ENCODE data around the gene MYH14. TPM values are rescaled to one million over a fixed set of nuclear protein-coding genes. Genes with fewer than 3 reads are reported as not detected.
A peak's percentile ranks its signal among the peaks of the same experiment; 100 is the strongest.

Gene MYH14
- total and polyA plus RNA-seq, 7 donors, result 55.4 to 298 (median 164) TPM

GRCh38 chr19:50280074-50280473 lies 76.7 kb downstream of the MYH14 start:
- no peak for TF ChIP-seq CTCF (IDR thresholded peaks at IDR 0.05)
- Histone ChIP-seq H3K4me3 (no peak overlapping the region), H3K36me3 (ENCODE audit: insufficient read depth in 1 of 2, low read depth in 1 of 2) (peaks cover 0 to 100% of the 10 kb centered on the region in 2 donors), H3K4me1 (no peaks in the 10 kb centered on the region), H3K27me3 (ENCODE audit: insufficient read depth in 3 of 3, low read length in 2 of 3) (no peaks in the 10 kb centered on the region), H3K27ac (no peak overlapping the region), H3K9me3 (peaks cover under 1% of the 10 kb centered on the region)
- intact Hi-C loops (cut with DNase I), result no loop called here
- ATAC-seq (peak in 1 of 4 donors; percentile 15), DNase-seq (no peak)
- WGBS, 3 donors, result 83 to 88% (median 86%) methylated on average over 5 to 14 of the region's 14 CpGs

GRCh38 chr19:50280983-50281382 lies 77.6 kb downstream of the MYH14 start:
- peaks cover 0 to 100% of the 10 kb centered on the region in 2 donors for H3K36me3 ChIP-seq (ENCODE audit: insufficient read depth in 1 of 2, low read depth in 1 of 2)
- DNase-seq, result no peak
- intact Hi-C loops (cut with DNase I), result no loop called here
- TF ChIP-seq CTCF (IDR thresholded peaks at IDR 0.05), result no peak
- 71 to 80% (median 74%) methylated on average over 3 of the region's 3 CpGs for WGBS, 3 donors
- H3K4me3 ChIP-seq, result no peak overlapping the region
- ATAC-seq, result no peak
- H3K27ac ChIP-seq, result no peak overlapping the region
- H3K27me3 ChIP-seq (ENCODE audit: insufficient read depth in 3 of 3, low read length in 2 of 3), result no peaks in the 10 kb centered on the region
- H3K9me3 ChIP-seq, result peaks cover 9% of the 10 kb centered on the region
- H3K4me1 ChIP-seq, result no peaks in the 10 kb centered on the region

- Histone ChIP-seq H3K4me1 (no peaks in the 10 kb centered on the region), H3K27me3 (ENCODE audit: insufficient read depth in 3 of 3, low read length in 2 of 3) (no peaks in the 10 kb centered on the region), H3K4me3 (no peak overlapping the region), H3K27ac (no peak overlapping the region), H3K36me3 (ENCODE audit: insufficient read depth in 1 of 2, low read depth in 1 of 2) (peaks cover 0 to 100% of the 10 kb centered on the region in 2 donors), H3K9me3 (peaks cover 12% of the 10 kb centered on the region)
- DNase-seq, result no peak
- intact Hi-C loops (cut with DNase I), result no loop called here
- ATAC-seq, result no peak
- TF ChIP-seq CTCF (IDR thresholded peaks at IDR 0.05), result no peak
- WGBS, 3 donors, result 92 to 93% (median 93%) methylated on average over 19 to 22 of the region's 22 CpGs
Observed at GRCh38 chr19:50281491-50281890, 78.1 kb downstream of the MYH14 start.

GRCh38 chr19:50285833-50286232 lies 82.4 kb downstream of the MYH14 start:
- Histone ChIP-seq H3K27me3 (ENCODE audit: insufficient read depth in 3 of 3, low read length in 2 of 3) (no peaks in the 10 kb centered on the region), H3K9me3 (peaks cover 12% of the 10 kb centered on the region), H3K36me3 (ENCODE audit: insufficient read depth in 1 of 2, low read depth in 1 of 2) (peaks cover 7 to 100% of the 10 kb centered on the region in 2 donors), H3K27ac (no peak overlapping the region), H3K4me3 (no peak overlapping the region), H3K4me1 (no peaks in the 10 kb centered on the region)
- TF ChIP-seq CTCF (IDR thresholded peaks at IDR 0.05), result no peak
- intact Hi-C loops (cut with DNase I), result no loop called here
- ATAC-seq, result no peak
- no peak for DNase-seq
- WGBS, 3 donors, result 81 to 89% (median 86%) methylated on average over 2 of the region's 2 CpGs

- Histone ChIP-seq H3K9me3 (peaks cover 12% of the 10 kb centered on the region), H3K4me1 (no peaks in the 10 kb centered on the region), H3K36me3 (ENCODE audit: insufficient read depth in 1 of 2, low read depth in 1 of 2) (peaks cover 7 to 100% of the 10 kb centered on the region in 2 donors), H3K27me3 (ENCODE audit: insufficient read depth in 3 of 3, low read length in 2 of 3) (no peaks in the 10 kb centered on the region), H3K4me3 (no peak overlapping the region), H3K27ac (no peak overlapping the region)
- no peak for TF ChIP-seq CTCF (IDR thresholded peaks at IDR 0.05)
- WGBS, 3 donors, result 93 to 97% (median 96%) methylated on average over 18 of the region's 18 CpGs
- ATAC-seq (no peak), DNase-seq (no peak)
- intact Hi-C loops (cut with DNase I), result no loop called here
Observed at GRCh38 chr19:50286443-50286842, 83.0 kb downstream of the MYH14 start.
